GM12865 (cell line): Measurements from ENCODE around the gene CDT1.
"Not testable (repeated sequence)": the region's sequence is repeated elsewhere in the genome, so short reads cannot be mapped to it uniquely, and the experiment has no call there.

ENCODE experiments used
- DNase-seq: peaks from one replicate; pipeline ENCODE4 v3.0.0; 2010; ENCODE audit warnings: low read depth
- H3K4me3 ChIP-seq: 2 replicates; pipeline ENCODE4 v1.5.1; 2011; ENCODE audit warnings: mild to moderate bottlenecking, low read depth, low read length, control low read depth
- CTCF ChIP-seq: IDR thresholded peaks from 2 replicates; pipeline ENCODE4 v1.5.1; 2011; ENCODE audit warnings: low read length, control low read depth, low read depth, inconsistent platforms; ENCODE audit not compliant: insufficient read depth; ENCODE audit errors: missing control alignments

The CDT1 gene

DNA sequence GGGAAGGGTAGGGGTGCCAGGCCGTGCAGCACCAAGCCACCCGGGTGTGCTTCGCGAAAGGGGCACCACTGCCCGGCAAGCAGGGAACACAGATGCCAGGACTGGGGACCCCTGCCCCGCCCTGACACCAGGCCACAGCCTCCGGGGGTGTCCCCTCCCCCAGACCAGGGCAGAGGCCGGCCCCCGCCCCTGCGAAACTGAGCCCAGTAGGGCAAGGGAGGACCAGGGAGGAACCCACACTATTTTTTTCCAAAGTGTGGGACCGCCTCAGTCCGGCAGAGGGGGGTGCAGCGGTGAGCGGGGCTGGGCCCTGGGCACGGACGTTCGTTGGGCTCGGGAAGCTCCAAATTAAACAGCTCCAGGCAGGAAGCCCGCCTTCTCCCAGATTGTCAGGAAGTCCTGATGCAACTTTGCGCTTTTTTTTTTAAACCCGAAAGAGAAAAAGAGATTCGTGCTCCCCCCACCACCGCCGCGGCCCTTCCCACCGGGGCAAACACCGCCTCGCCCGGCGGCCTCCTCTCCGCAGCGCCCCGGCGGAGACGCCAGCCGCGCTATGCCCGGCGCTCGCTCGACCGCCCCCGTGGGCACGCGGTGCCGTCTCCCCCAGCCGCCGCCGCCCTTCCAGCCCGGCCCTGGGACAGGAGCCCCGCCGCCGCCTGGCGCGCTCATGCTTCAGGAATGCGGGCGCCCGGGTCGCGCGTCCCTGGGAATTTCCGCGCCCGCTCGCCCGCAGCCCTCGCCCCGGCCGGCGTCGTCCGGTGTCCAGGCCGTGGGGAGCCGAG, 19.3 kb upstream of the CDT1 start:
- DNase-seq = peak; percentile 56
- TF ChIP-seq CTCF = peak; percentile 49
- peak overlapping the region; percentile 67 for H3K4me3 ChIP-seq

DNA sequence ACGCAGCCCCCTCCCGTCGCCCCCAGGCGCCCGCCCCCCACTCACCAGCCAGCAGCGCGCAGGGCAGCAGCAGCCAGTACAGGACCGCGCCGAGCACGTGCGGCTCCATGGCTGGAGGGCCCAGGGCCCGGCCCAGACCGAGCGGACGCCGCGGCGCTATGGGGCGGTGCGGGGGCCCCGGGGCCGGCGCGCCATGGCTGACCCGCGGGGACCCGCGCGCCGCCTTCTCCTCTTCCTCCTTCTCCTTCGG, 18.8 kb upstream of the CDT1 start:
- no peak for TF ChIP-seq CTCF

GRCh38 chr16:88785106-88785924, 18.3 kb upstream of the CDT1 start, which contains the start of gene PIEZO1:
Gene PIEZO1 (minus strand): TSS chr16:88785220. CDS start chr16:88784964, 256 bp downstream.
- peak; percentile 80 for DNase-seq
- H3K4me3 ChIP-seq = peak within 1 kb of the TSS; percentile 71
- TF ChIP-seq CTCF = peak; percentile 91

More for the DNA sequence above, 18.8 kb upstream of the CDT1 start:
- no peak for DNase-seq
- peak overlapping the region; percentile 67 for H3K4me3 ChIP-seq

- no peak overlapping the region for H3K4me3 ChIP-seq
- no peak for DNase-seq
- no peak for TF ChIP-seq CTCF
Measured at GRCh38 chr16:88787579-88788314, 15.8 kb upstream of the CDT1 start.

GRCh38 chr16:88788749-88789148, 14.8 kb upstream of the CDT1 start:
- not testable (repeated sequence) for DNase-seq, H3K4me3 ChIP-seq

GRCh38 chr16:88789594-88789993, 14.0 kb upstream of the CDT1 start:
- no peak for TF ChIP-seq CTCF
- H3K4me3 ChIP-seq = no peak overlapping the region
- no peak for DNase-seq

DNA sequence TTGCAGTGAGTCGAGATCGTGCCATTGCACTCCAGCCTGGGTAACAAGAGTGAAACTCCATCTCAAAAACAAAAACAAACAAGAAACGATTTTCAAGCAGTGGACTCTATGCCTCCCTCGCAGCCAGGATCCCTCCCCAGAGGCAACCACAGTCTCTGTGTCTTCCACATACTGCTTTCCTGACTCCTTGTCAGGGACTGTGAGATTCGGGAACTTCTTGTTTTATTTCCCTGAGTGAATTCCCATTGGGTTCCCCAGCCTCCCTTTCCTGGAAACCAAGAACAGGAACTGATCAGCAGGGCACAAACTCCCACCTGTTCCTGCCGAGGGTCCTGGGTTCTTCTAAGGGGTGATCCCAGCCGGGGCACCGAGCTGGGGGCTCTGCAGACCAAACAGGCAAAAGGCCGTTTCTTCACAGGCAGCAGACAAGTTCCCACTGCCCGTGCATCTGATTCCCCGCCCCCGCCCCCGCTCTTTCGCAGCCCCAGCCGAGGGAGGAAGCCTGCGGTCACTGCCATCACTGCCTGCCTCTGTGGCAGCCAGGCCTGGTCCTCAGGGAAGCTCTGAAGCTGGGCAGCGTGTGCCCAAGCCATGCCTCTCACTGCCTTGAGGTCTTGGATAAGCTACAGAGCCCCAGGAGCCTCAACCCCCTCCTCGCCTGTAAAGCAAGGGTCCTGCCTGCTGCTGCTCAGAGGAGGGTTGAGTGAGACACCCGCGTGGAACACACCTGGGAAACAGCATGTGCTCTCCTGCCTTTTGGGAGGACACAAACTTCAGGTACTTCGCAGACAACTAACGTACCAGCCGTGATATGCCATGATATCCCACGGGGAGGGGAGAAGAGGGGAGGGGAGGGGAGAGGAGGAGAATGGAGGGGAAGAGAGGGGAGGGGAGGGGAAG, 13.0 kb upstream of the CDT1 start:
- DNase-seq = peak; percentile 50
- H3K4me3 ChIP-seq = 0 out of 2 replicates have a peak overlapping the region, but pooled peaks have one; percentile 7
- no peak for TF ChIP-seq CTCF
